Neural crest cell (in vitro differentiated cells): ENCODE results near the gene TM9SF2. TPM values are rescaled to one million over a fixed set of nuclear protein-coding genes. Genes with fewer than 3 reads are reported as not detected.

Source experiments
- DNase-seq: peaks from one replicate; pipeline ENCODE4 v3.0.0; 2021; ENCODE audit warnings: low read depth, mixed read lengths, low spot score
- H3K27ac Mint-ChIP-seq: one replicate; pipeline ENCODE4 v1.8.0; 2021; ENCODE audit warnings: mild to moderate bottlenecking, mixed read lengths; ENCODE audit not compliant: unreplicated experiment
- H3K27me3 Mint-ChIP-seq: 2 replicates; pipeline ENCODE4 v1.8.0; 2021; ENCODE audit warnings: low read depth, mild to moderate bottlenecking, mixed read lengths
- H3K36me3 Mint-ChIP-seq: 2 replicates; pipeline ENCODE4 v1.8.0; 2021; ENCODE audit warnings: low read depth, mild to moderate bottlenecking, mixed read lengths
- H3K4me1 Mint-ChIP-seq: 2 replicates; pipeline ENCODE4 v1.8.0; 2021; ENCODE audit warnings: mixed read lengths
- H3K4me3 Mint-ChIP-seq: one replicate; pipeline ENCODE4 v1.8.0; 2021; ENCODE audit warnings: mild to moderate bottlenecking, mixed read lengths
- H3K9me3 Mint-ChIP-seq: 2 replicates; pipeline ENCODE4 v1.8.0; 2021; ENCODE audit warnings: mixed read lengths
- total RNA-seq: library from RNA; stranded (reverse); gene quantifications from 2 replicates; pipeline ENCODE4 v1.2.1, GENCODE V29; 2021
- TF ChIP-seq, protein P1 (sequence below): fragments of 200-600 bp; sonication (generic); conservative IDR thresholded peaks from 2 replicates; pipeline ENCODE4 v1.5.0; 2021; ENCODE audit warnings: antibody characterized with exemption, mild to moderate bottlenecking

TM9SF2 gene
- total RNA-seq, 1 donor from 2014 or later, result 68.8 TPM

DNA sequence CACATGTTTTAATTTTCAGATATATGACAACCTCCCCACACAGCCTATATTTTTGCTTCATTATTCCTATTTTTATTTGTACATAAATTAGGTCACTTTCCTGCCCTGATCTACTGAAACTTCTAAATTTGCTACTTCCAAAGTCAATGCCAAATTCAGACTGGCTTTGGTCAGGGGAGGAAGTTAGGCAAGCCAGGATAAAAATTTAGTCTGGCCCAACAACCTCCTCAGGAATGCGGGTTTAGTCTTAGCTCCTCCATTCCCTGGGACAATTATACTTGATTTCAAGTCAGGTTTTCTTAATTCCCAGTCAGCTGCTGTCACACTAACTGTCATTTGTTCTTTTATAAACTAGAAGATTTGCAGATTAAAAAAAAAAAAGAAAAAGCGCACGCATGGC is 84.3 kb downstream of the TM9SF2 start:
- TF ChIP-seq, protein P1, sequence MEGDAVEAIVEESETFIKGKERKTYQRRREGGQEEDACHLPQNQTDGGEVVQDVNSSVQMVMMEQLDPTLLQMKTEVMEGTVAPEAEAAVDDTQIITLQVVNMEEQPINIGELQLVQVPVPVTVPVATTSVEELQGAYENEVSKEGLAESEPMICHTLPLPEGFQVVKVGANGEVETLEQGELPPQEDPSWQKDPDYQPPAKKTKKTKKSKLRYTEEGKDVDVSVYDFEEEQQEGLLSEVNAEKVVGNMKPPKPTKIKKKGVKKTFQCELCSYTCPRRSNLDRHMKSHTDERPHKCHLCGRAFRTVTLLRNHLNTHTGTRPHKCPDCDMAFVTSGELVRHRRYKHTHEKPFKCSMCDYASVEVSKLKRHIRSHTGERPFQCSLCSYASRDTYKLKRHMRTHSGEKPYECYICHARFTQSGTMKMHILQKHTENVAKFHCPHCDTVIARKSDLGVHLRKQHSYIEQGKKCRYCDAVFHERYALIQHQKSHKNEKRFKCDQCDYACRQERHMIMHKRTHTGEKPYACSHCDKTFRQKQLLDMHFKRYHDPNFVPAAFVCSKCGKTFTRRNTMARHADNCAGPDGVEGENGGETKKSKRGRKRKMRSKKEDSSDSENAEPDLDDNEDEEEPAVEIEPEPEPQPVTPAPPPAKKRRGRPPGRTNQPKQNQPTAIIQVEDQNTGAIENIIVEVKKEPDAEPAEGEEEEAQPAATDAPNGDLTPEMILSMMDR, result no peak
- H3K4me1 Mint-ChIP-seq, result no peaks in the 10 kb centered on the region
- H3K36me3 Mint-ChIP-seq, result no peaks in the 10 kb centered on the region
- H3K27ac Mint-ChIP-seq, result no peak overlapping the region
- no peak overlapping the region for H3K4me3 Mint-ChIP-seq
- peaks cover 5% of the 10 kb centered on the region for H3K9me3 Mint-ChIP-seq
- no peak for DNase-seq
- H3K27me3 Mint-ChIP-seq, result no peaks in the 10 kb centered on the region

DNA sequence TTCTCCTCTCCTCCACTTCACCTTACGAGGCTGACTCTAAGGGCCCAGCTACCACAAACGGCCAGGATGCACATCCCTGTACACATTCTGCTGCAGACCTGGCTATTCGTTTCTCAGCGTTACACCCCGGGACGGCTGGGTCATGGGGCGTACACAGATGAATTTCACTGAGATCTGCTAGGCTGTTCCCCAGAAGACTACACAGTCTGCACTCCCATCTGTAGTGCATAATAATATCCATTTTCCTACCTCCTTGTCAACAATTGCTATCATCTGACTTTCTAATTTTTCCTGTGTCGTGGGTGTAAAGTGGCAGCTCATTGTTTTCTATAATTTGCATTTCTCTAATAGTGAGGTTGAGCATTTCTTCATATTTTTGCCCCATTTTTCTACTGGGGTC is 85.7 kb downstream of the TM9SF2 start:
- Mint-ChIP-seq H3K27ac (no peak overlapping the region), H3K4me3 (no peak overlapping the region), H3K36me3 (no peaks in the 10 kb centered on the region), H3K9me3 (peaks cover 5% of the 10 kb centered on the region), H3K27me3 (no peaks in the 10 kb centered on the region), H3K4me1 (peaks cover 3% of the 10 kb centered on the region)
- TF ChIP-seq, protein P1, result no peak
- no peak for DNase-seq

- no peak for DNase-seq
- Mint-ChIP-seq H3K9me3 (peaks cover 3% of the 10 kb centered on the region), H3K36me3 (no peaks in the 10 kb centered on the region), H3K4me3 (no peak overlapping the region), H3K27ac (no peak overlapping the region), H3K27me3 (no peaks in the 10 kb centered on the region), H3K4me1 (peaks cover 3% of the 10 kb centered on the region)
- TF ChIP-seq, protein P1, result no peak
Observed at GRCh38 chr13:99587893-99588606, 86.8 kb downstream of the TM9SF2 start.

DNA sequence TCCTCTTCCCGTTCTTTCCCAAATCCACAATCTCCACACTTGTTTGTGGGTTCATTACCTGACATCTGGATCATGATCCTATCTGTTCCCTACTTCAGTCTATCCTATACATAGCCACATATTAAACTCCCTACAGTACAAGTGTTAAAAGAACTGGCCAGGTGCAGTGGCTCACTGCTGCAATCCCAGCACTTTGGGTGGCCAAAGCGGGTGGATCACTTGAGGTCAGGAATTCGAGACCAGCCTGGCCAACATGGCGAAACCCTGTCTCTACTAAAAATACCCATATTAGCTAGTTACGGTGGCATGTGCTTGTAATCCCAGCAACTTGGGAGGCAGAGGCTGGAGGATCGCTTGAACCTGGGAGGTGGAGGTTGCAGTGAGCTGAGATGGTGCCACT is 88.3 kb downstream of the TM9SF2 start:
- no peak for DNase-seq
- Mint-ChIP-seq H3K4me3 (no peak overlapping the region), H3K36me3 (no peaks in the 10 kb centered on the region), H3K27me3 (no peaks in the 10 kb centered on the region), H3K4me1 (peaks cover 3% of the 10 kb centered on the region), H3K27ac (no peak overlapping the region), H3K9me3 (peaks cover 3% of the 10 kb centered on the region)
- TF ChIP-seq, protein P1, result no peak

- no peak overlapping the region for H3K27ac Mint-ChIP-seq
- no peaks in the 10 kb centered on the region for H3K27me3 Mint-ChIP-seq
- peaks cover 3% of the 10 kb centered on the region for H3K4me1 Mint-ChIP-seq
- H3K36me3 Mint-ChIP-seq, result no peaks in the 10 kb centered on the region
- TF ChIP-seq, protein P1, result no peak
- peaks cover 3% of the 10 kb centered on the region for H3K9me3 Mint-ChIP-seq
- no peak overlapping the region for H3K4me3 Mint-ChIP-seq
- DNase-seq, result no peak
Observed at GRCh38 chr13:99590519-99591011, 89.3 kb downstream of the TM9SF2 start.
